COR-L47 (cell line): Measurements from ENCODE around the gene SHROOM3.

Experiments used
- DNase-seq: peaks from one replicate; lab custom pipeline; 2025; lab: John Stamatoyannopoulos, UW

SHROOM3 gene

DNA sequence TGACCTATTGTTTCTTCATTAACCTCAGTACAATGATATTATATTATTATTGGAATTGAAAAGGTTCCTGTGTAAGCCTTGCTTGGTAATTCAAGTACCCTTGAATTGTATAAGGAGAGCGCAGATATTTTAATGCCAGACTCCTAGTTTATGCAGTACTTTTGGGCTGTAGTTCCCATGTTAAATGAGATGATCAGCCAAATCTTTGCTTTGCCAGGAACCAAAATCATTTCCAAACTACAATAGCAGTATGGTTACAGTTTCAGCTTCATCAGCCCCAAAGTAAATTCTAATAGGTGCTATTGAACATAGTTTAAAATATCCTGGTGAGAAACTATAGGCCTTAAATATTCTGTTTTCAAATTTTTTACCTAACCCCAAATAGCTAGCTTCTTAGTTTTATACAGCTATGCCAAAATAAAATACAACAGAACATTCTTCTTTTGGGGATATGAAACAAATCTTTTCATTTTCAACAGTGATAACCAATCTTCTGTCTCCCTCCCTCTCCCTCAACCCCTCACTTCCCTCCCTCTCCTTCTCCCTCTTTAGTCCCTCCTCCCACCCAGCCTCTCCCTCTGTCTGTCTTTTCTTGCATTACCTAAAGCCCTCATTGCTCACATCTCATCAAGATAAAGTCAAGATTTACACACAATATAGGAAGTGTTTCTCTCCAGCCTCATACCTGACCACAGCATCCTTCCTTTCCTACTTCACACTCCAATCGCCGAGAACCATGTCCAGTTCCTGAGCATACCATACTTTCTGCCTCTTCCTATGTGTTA is 190.1 kb downstream of the SHROOM3 start:
- no peak for DNase-seq

DNA sequence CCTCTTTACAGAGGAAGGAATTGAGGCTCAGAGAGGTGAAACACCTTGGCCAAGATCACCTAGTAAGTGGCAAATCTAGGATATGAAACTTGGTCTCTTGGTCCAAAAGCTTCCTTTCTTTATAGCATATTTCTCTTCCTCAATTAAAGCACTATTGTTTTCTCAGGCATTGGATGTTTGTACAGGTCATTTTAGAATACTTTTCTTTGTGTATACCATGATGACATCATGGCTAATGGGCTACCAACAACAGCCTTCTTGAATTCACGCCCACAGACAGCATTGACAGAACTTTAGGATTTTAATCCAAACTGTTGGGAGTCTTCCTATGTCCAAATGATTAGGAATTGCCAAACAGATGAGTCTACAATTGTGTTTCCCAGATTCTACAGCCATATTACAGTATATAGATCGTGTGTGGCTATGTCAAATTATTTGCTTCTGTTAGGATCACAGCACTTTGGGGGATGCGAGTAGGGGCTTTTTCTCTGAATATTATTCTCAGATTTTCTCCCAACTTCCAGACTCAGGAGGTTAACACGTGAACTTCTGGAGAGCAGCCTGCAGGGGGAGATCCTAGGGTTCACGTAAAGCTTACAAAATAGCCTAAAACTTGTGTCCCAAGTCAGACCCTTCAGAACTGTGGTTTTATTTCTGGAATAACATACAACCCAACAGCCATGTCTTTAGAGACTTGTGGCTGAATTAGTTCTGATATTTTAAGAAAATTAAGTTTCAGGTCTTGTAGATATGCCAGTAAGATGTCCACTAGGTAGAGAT is 191.8 kb downstream of the SHROOM3 start:
- no peak for DNase-seq

DNA sequence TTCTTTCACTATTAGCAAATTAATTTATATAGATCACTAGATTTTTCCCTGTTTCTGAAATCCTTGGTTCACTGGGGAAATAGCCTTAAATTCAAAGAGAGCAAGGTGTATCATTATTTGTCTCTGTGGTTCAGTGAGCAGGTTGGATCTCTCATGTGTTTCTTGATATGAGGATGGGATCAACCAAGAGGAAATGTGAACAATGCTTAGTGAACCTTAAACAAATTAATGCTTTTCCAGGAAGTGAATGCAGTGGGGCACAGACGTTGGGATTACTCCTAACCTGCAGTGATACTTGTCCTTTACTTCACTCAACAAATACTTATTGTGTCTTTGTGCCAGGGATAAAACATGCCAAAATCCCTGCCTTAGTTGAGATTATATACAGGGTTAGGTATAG is 193.2 kb downstream of the SHROOM3 start:
- no peak for DNase-seq

DNA sequence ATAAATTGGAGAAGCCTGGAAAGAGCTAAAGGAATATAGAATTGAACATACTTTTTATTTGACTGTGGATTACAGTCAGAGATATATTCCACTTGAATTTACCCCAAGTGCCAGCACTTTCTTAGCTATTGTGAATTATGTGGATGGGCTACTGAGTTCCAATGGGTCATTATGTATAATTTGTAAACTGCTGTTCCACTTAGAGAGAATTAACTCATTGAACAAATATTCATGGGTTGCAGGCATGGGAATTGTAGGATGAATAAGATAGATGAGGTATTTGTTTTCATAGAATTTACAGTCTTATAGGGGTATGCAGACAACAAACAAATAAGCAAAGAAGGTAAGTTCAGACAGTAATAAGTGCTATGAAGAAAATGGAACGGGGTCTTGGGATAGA is 195.7 kb downstream of the SHROOM3 start:
- no peak for DNase-seq

DNA sequence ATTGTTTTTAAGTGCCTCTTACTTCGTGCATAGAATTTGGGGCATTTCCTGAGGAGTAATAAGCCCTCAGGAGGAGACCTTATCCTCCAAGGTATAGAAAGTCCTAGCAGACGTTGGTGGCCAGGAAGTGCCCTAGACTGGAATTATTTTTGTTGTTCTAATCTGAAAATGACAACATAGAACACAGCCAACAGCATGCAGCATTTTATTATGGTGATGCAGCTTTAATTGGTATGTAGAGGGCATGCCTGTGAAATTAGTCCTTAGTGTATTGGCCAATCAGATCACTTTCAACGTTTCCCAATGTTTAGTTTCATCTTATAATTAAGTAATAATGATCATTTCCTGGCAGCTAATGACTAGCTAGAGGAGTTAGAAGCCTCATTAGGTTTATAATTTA is 199.2 kb downstream of the SHROOM3 start:
- DNase-seq = no peak

DNA sequence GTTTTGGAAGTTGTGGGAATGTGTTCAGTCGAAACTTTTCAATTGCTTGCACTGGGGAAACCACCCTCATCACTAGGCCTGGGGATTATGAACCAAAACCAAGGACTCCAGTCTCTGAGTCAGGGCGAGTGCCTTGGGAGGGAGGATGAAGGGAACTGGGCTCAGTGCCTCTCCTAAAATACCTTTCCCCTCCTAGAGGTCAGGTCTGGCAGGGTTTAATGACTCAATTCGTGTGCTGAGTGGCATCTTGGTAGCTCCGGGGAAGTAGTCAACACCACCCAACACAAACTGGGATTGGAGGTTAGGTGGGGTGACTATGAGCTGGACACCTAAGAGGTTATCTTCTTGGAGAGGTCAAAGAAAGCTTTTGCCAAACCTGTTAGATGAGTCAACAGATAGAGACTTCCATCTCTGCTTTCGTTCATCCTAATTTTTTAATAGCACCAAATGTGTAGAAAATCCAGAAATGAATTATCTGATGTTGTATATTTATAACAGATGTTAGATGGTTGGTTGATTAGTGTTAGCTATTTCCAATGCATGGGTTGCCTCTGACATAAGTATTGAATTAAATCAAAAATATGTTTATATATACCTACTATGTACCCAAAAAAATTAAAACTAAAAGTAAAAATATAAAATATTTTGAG is 202.8 kb downstream of the SHROOM3 start:
- DNase-seq = no peak

DNA sequence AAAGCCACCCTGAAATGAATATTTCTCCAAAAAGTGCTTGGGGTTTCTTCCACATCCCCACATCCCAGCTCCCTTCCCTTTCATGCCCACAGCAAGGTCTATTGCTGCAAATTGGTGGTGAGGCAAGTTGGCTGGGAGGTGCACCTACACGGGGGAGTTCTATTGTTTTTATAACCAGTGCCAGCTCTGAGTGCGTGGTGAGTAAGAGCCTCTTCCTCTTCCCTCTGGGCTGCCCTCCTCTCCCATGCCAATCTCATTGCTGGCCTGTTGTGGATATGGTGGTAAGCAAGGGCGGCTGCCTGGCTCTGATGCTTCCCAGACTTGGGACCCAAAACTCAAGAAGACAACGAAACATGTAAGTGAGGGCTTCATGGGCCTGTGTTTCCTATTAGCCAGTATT is 204.3 kb downstream of the SHROOM3 start:
- DNase-seq = no peak

DNA sequence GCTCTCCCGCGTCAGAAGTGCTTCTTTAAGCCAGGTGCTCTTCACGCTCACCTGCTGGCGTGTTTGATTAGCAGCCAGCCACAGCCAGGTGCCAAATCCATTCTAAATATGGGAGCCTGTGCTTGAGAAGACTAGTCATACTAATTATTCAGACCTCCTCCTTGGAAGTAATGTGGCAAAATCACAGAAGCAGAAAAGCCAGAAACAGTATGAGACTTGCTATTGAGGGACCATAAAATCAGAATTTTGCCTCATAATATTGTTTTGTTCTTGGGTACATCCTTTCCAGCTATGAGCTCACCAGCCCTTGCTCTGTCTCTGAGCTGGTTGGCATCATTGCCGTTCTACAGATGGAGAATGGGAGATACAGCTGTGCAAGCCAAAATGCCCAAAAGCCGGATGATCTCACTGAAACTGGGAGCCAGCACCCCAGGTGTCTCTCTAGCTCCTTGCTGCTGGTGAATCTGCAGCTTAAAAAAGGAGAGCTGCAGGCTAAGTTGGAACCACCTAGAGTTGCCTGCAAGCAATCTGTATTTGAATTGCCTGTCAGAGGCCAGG is 205.4 kb downstream of the SHROOM3 start:
- DNase-seq = peak; percentile 87

DNA sequence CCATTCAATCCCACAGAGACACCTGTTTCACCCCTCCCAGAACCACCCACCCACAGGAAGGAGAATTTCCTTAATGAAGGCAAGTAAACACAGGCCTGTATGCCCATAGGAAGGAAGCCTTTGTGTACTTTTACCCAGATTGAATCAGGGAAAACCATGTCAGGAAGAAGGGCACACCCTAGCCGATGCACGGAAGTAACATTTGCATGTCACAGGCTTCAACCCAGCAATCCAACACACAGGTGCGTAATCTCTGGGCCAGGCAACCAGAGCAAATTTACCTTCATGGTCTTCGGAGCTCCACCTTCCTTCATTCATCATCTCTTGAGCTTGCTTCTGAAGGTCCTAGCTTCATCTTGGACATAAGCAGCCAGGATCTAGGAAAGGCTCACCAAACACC is 206.3 kb downstream of the SHROOM3 start:
- peak; percentile 64 for DNase-seq

DNA sequence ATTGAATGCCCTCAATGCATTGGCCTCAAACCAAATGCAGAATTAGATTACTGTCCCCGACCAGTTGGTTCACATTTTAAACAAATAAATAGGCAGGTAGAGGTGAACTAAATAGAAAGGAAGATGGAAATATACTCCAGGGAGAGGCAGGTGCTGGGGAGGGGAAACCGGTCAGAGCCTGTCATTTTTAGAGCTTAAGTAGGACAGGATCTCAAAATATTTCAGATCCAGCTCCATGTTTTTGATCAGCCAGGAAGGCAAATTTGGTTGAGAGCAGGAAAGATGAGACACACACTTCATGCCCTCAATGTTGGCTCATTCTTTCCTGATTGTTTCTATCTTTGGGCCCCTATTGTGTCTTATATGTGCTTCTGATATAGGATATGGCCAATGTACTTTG is 206.7 kb downstream of the SHROOM3 start:
- no peak for DNase-seq

DNA sequence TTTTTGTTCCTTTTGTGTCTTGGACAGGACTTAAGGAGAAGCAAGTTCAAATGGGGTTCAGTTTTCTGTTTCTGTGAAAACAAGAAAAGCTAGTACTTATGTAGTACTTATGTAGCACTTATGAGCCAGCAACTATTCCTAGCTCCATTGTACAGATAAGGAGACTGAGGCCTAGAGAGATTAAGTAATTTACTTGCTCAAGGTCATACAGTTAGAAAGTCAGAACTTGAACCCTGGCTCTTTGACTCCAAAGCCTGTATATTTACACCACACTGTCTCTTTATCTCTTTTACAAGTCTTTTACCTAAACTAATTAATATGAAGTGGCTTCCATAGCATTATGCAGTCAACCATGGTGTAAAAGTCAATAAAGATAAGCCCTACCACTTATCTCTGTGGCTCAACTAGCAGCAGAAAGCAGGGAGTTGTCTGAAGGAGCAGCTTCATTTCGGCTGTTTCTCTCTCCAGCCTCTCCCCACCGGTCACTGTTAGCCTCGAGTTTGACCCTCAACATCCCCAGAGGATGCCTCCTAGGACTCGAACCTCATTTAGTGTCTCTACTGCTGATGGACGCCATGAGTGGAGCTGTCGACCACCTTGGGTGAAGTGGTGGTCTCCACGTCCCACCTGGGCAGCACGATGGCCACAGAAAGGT is 209.9 kb downstream of the SHROOM3 start:
- no peak for DNase-seq

DNA sequence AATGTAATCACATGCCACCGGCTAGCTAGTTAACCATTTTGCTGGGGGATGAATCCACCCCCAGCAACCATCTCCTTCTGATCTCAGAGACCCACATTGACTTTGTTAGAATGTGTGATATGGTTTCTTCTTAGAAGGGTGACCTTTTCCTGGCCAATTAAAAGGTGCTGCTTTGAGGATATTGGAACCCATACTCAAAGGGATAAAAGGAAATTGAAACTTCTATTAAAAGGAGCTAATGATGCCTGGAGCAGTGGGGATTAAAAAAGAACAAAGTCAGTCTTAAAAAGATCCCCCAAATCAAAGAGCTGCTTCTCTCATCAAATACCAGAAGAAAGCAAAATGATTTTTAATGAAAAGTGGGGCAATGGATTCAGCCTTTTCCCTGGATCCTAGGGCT is 214.1 kb downstream of the SHROOM3 start:
- no peak for DNase-seq

DNA sequence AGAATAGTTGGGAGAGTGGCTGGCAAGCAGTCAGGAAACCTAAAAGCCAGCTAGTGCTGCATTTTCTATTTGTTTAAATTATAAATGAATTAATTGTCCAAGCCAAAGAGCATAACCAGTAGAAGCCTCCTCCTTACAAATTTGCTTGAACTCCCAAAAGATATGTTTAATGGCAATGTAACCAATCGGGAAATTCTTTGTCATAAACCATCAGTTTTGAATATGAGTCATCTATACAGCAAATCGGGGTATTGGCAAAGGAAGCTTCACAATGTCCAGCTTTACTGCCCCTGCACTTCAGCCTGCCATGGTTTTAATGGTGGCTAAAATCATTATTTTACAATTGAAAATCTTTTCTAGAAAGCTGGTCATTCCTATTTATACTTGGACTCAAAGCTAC is 216.6 kb downstream of the SHROOM3 start:
- DNase-seq = no peak

DNA sequence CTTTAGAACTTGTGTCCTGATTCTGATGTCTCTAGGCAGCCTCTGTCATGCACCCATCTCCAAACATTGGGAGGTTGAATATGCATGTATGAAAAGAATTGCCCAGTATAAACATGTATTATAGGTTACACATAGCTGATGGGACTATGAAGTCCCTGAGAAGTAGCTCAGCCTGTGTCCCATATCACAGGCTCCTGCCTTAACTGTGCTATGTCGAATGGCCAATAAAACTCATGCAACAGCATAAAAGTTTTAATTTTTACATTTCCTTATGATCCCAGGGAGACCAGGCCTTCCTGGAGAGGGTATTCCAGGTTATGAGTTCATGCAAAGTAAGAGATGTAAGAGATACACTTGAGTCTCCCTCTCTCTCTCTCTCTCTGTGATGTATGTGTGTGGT is 217.4 kb downstream of the SHROOM3 start:
- no peak for DNase-seq

DNA sequence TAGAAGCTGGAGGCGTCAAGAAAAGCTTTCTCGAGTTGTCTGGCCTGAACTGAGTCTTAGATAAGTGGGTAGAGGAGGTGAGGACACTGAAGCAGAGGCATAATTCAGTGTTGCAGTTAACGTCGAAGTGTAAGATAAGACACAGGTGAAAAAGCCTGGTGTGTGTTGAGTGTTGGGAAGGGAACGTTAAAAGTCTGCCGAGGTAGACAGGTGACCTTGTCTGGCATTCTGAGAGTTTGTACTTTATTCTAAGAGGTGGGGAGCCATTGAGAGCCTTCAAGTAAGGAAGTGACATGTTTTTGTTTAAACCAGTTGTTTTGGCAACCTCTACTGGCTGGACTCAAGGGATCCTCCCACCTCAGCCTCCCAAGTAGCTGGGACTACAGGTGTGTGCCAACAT is 219.1 kb downstream of the SHROOM3 start:
- no peak for DNase-seq

DNA sequence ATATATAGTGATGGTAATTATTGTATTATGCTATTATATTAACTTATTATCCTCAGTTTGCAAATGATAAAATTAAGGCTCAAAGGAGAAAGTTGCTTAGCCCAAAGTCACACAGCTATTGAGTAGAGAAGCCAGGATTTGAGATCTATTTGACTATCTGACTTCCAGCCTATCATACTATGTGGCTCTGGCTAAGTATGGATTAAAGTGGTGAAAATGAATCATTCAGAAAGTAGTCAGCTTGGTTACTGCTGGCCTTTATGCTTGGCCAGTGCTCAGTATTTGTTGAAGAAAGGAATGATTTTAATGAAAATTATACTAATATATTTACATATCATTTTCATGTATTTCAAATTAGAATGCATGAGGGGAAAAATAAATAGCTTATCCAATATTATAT is 219.8 kb downstream of the SHROOM3 start:
- no peak for DNase-seq

DNA sequence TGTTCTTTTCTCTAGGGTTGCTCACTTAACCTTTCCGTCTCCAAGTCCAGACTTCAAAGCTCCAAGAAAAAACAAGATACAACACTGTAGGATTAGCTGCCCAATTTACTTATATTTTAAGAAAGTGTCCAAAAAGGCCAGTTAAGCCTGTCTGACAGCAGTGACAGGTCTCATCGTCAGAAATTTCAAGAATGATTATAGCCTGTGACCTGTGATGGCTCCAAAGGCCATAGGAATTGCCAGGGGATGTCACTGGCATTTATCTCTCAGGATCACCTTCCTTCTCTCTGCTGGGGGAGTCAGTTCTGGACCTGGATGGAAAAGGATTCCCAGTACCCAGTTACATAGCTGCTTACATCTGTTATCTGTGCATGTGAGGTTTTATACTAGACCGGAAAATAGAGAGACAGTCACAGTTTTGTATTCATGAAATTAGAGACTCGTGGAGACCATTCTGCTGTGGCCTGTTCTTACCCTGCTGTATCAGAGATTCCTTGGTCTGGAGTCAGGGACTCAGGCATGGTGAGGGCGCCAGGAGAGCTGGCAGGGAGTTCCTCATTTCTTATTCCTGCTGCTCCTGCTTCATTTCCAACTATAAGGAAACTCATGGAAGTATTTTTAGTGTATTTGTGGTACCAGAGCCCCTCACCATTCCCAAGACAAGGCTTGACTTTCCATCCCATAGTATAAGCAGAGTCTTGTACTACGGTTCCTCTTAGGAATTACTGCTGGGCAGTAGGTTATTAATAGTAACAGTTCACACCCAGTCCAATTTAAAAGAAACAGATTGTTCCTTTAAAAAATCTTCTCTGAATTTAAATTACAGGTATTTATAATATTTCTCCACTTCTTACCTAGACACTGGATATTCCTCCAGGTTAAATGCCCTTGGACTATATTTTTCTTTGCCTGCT is 220.8 kb downstream of the SHROOM3 start:
- no peak for DNase-seq

DNA sequence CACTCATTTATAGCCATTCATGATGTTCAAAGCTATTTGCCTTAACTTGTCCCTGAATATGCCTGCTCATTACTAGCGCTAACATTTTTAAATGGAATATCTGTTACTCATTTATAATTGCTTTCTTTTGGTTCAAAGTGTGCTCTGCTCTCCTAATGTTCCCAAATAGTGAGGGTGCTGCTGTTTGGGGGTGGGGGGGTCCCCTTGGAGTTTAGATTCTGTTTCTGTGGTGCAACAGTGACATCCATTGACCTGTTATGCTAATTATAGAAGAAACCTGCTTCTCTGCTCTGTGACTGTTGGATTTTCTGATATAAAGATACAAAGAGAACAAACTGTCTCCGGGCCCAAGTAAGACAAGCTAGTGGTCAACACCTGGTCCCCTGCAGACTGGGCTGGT is 222.4 kb downstream of the SHROOM3 start:
- DNase-seq = no peak

DNA sequence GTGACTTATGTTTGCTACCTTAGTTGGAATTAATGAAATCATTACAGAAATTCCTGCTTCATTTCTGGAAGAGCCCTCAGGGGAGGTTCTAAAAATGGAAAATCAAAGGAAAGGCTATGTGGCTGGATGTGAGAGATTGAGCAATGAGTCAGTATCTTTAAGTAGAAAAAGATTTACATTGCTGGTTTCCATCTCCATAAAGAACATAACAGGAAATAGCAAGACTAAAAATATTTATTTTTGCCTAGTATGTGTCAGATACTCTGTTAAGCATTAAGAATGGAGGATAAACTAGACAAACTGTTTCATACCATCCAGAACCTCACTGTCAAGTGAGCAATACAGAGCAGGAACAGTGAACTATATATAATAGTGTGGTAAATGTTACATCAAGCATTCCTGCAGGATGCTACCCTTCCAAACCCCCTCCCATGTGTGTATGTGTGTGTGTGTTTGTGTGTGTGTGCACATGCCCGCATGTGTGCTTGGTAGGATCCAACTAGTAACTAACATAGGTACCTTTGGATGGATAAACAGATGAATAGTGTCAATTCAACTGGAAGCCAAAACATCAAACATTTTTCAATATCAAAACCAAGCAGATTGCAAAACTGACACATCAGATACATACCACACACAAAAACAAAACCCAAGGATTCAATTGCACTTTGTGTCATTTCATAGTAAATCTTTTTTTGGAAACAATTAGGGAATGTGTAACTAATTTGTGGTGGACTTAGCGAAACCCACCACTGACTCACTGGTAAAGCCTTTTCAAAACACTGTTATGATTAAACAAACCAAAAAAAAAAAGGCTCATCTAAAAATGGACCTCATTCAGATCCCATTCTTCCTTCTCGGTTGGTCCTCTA is 223.4 kb downstream of the SHROOM3 start:
- DNase-seq = no peak

DNA sequence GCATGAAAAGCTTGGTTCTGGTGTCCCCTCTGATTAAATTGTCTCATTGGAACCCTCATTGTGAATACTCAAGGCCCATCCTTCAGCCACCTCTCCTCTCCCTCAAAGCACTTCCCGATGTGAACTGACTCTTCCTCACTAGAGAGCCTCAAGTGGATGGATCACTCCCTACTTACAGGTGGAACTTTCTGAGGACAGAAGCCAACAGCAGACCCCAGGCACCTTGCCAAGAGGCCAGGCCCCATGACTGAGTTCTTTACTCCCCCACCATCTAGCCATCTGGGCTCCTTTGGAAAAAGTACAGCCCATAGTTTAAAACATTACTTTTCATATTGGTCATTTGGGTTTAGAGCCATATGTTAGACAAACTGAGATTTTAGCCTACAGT is 224.1 kb downstream of the SHROOM3 start:
- DNase-seq = no peak
